ENCODE results near the gene FRMD5.

Gene FRMD5

GRCh38 chr15:43969802-43970375 is 225.2 kb downstream of the FRMD5 start:
- DNase-seq: no peak

- DNase-seq: no peak
These were observed 226.5 kb downstream of the FRMD5 start for GRCh38 chr15:43968551-43968950.

- no peak for DNase-seq
These were observed 228.4 kb downstream of the FRMD5 start for GRCh38 chr15:43966646-43967045.

DNA sequence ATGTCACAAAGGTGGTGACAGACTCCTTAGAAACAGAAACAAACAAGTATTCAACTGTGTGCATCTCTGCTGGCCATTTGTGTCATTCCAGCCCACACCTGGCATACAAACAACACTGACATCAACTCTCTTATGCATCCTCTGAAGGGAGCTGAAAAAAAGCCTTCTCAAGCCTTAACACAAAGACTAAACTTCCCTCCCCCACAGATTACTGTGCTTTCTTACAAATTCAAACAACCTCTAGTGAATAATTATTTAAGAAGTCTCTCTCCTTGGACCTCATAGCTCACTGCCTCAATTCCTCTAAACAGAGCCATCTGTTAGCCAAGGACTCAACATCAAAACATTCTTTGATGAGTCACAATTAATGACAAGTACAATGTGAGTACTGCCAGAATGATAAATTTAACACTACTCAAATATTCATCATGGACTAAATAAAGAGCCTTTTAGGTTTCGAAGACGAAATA is 236.2 kb downstream of the FRMD5 start:
- DNase-seq: no peak

DNA sequence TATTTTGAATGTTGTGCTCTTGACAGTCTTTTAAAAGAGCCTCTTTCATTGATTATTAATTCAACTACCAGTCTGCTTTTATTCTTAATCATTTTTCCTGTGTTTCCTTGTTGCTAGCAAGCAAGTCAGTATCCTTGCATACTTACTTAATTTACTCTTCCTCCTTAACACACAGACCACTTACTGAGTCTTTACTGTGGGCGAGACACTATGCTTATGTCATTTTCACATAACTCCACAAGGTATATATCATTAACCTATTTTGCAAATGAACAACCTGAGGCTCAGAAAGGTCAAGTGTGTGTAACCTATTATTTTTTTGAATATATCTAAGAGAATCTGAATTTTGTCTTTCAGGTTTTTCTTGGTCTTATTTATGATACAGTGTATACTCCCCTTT is 237.3 kb downstream of the FRMD5 start:
- no peak for DNase-seq

DNA sequence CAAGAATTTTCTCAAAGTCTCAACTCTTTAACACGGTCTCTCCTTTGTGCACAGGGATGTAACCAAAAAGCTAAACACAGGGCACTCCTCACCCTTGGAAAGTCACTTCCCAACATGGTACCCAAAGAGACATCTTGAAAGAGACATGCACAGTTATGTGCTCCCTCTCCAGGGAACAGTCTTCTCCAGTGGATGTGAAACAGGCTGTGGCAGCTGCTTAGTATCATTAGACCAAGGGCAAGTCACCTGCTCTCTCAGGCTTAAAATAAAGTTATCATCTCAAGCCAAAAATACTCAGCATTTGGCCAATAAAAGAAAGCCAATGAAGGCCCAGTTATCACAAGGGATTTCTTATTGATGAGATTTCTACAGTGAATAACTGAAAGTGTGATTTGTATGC is 239.9 kb downstream of the FRMD5 start:
- DNase-seq: no peak

GRCh38 chr15:43954181-43954621 is 240.9 kb downstream of the FRMD5 start:
- no peak for DNase-seq

DNA sequence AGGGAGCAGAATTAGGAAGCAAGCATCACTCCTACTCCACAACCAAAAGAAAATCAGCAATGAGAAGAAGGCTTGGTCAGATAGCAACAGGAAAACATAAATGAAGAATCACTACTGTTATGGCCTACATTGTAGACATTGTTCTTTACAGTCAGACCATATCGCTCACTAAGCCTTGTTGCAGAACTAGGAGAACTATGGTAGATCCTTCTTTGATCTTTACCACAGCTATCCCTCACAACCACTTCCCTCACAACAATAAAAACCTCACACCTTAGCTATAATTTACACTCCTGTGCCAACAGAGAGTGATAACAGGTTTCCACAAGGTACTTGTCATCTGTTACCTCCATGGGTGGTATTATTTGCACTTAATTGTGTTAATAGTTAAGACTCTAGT is 241.7 kb downstream of the FRMD5 start:
- no peak for DNase-seq

DNA sequence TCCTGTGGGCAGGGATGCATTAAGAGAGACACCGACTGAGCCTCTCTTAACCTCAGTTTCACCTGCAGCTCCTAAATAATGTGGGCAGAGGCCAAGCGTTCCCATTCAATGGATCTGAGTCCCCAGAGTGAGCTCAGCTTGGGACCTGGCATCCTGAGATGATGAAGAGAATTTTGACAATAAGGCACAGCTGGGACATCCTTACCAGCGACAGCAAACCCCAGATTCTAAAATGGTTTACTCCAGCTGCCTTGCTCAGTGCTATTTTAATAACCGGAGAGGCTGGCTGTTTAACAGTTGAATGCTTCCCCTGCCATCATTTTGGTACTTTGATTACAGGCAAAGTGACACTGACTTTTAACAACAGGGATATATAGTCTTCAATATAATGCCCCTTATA is 244.5 kb downstream of the FRMD5 start:
- no peak for DNase-seq

DNA sequence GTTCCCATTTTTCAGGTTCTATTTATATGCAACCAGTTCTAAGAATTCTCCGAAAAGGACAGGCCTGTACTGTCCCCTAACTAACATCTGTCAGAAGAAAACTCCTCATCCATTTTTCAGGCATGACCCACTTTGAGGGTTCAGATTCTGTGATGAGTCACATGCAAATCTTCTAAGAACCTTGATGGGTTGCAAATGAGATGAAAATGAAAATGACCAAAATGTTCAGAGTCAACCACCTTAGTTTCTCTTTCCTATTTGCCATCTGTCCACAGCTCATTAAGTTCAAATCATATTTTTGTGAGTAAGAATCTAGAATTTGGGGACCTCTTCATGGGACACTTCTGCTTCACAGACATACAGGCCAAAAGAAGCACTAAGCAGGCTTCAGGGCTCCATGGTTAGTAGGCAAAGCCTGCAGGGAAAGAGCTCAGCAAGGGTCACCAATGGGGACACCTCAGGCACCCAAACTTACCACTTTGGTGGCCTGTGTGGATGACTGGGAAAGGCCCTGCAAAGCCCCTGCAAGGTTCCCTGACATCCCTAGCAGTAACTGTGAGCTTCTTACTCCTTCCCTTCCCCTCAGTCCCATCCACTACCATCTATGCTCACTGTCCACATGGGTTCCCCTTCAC is 246.3 kb downstream of the FRMD5 start:
- DNase-seq: no peak

GRCh38 chr15:43943511-43943910 is 251.6 kb downstream of the FRMD5 start:
- no peak for DNase-seq

- no peak for DNase-seq
These were observed 252.9 kb downstream of the FRMD5 start for GRCh38 chr15:43942194-43942593.

- DNase-seq: no peak
These were observed 253.5 kb downstream of the FRMD5 start for GRCh38 chr15:43941555-43941954.

DNA sequence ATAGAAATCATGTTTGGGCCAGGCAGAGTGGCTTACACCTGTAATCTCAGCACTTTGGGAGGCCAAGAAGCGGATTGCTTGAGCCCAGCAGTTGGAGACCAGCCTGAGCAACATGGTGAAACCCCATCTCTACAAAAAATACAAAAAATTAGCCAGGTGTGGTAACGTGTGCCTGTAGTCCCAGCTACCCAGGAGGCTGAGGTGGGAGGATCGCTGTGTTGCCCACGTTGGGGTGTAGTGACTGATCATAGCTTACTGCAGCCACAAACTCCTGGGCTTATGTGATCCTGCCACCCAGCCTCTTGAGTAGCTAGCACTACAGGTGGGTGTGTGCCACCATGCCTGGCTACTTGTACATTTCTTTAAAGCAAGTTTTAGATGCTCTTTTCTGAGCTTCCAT is 254.0 kb downstream of the FRMD5 start:
- no peak for DNase-seq

- no peak for DNase-seq
These were observed 256.0 kb downstream of the FRMD5 start for GRCh38 chr15:43939070-43939469.

DNA sequence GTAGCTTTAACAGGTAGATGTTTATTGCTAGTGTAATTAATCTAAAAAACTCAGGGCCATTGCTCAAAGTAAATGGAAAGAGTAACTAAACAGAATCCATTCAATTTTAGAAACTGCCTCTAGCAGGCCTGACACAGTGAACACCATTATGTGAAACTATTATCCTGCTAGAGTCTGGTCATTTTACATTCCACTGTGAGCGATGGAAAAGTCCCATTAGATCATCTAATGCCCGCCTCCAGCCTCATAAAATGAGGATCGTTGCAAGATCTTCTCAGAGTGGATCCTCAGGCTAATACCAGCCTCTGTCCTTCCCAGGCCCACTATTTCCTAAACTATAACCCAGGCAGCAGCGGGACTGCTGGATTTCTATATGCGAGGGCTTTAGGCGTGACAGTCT is 260.6 kb downstream of the FRMD5 start:
- no peak for DNase-seq

GRCh38 chr15:43932907-43933306 is 262.2 kb downstream of the FRMD5 start:
- DNase-seq: no peak

GRCh38 chr15:43931790-43932435 is 263.2 kb downstream of the FRMD5 start:
- DNase-seq: no peak

GRCh38 chr15:43931119-43931518 is 264.0 kb downstream of the FRMD5 start:
- DNase-seq: no peak

GRCh38 chr15:43930556-43930955 is 264.5 kb downstream of the FRMD5 start:
- DNase-seq: no peak

DNA sequence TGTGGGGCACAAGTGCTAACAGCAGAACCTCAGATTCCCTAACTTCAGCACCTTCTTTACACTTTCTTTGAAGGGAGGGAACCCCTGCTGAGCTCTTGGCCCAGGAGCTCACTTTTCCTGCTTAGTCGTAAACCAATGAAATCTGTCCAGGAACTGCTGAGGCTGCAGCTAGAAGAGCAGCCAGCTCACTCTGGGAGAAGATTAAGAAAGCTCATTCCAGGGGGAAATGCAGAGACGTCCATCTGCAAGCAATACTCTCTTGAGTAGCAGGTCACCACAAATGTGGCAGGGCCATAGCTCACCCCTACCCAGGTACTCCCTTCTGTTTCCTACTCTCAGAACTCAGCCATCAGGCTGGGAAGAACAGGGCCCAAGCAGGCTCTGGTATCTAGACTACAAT is 265.0 kb downstream of the FRMD5 start:
- DNase-seq: no peak

DNA sequence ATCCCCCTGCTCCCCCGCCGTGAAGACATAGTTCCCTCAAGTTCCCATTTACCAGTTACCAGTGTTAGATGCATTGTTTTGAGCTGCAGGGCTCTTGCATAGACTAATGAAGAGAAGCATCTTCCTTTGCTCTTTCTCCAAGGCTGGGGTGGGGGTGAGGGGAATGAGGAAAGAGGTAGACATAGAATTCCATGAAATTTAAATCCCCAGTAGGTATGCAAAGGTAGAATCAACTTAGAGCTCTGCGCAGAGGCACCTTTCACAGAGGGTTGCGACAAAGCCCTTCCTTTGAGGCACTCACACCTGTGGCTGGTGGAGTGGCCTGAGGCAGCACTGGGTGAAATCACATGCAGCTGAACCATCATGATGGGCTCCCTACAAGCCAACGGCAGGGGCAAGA is 266.9 kb downstream of the FRMD5 start:
- DNase-seq: no peak

DNA sequence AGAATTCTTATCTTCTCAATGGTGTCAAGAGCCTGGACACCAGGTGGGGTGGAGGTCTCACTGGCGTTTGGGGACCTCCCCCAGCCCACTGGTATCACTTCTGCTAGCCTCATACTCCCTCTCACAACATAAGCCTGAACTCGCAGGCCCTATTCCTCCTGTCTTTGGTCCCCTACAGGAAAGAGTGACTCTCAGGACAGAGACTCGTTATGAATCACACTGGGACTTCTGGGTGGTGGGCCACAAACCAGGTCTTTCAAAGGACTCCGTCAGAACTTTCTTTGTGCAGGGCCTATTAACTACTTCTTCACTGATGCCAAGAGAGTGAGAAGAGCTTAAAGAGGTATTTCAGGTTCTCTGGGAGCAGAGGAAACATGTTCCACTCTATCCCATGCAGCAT is 267.9 kb downstream of the FRMD5 start:
- no peak for DNase-seq

DNA sequence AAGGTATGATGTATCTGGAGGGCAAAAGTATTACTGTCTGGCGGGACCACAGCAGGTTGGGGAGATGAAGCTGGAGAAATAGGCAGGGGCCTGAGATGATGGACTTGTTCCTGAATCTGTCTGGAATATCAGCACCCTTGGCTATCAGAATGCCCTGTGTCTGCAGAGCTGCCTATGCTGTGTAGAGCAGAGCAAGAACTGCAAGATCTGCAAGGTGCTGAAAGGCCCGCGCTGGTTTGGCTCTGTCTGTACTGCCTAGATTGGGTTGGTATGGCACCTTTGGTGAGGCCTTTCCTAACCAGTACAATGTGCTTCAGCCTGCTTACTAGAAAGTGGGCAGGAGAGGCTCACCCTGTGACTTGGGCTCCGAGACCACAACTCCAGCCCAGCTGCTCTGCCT is 271.5 kb downstream of the FRMD5 start:
- no peak for DNase-seq

DNA sequence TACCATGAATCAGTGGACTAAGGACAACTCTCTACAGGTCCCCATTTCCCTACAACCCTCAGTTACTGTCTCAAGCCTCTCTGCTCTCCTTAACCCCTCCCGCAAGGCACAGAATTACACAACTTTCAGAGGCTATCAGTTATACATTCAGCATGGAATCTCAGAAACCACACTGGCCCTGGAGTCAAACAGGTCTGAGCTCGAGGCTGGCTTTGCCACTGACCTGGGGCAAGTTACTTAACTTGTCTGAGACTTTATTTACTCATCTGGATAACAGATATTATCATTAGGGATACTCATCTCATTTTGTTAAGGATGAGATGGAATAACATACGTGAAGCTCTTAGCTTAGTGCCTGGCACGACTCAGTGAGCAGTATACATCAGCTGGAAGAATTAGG is 273.1 kb downstream of the FRMD5 start:
- DNase-seq: no peak

Measured in activated CD4-positive, alpha-beta T cell treated with anti-CD3 and anti-CD28 coated beads for 4 hours (primary cell).